ENCODE measurements around the gene BLOC1S2.
"Not testable (repeated sequence)": the region's sequence is repeated elsewhere in the genome, so short reads cannot be mapped to it uniquely, and the experiment has no call there.

BLOC1S2 gene

DNA sequence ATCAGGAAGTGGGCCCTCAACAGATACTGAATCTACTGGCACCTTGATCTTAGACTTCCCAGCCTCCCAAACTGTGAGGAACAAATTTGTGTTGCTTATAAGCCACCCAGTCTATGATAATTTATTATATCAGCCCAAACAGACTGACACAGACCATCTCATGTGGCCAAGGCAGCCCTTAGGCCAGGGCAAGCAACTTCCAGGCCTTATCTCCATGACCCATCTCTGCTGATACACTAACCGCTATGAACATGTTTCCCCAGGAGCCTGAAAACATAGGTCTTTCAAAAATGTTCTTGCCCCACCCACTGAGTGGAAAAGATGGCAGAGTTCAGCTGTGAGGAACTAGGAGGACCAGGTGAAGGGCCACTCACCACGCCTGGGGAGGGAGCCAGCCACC is 3.2 kb upstream of the BLOC1S2 start:
- no peak for DNase-seq

- DNase-seq = no peak
These were observed 1.7 kb upstream of the BLOC1S2 start for GRCh38 chr10:100288196-100288595.

DNA sequence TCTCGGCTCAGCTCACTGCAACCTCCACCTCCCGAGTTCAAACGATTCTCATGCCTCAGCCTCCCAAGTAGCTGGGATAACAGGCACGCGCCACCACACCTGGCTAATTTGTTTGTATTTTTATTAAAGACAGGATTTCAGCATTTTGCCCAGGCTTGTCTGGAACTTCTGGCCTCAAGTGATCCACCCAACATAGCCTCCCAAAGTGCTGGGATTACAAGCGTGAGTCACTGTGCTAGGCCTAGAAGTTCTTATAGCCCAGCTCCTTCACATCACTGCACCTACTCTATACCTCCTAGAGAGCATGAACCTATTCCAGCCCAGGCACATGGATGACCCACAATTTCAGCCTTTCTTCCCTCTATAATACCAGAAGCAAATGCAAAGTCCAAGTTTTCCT is 1.3 kb upstream of the BLOC1S2 start:
- no peak for DNase-seq

- DNase-seq = peak; percentile 14 to 38
These were observed 1.2 kb downstream of the BLOC1S2 start for GRCh38 chr10:100285326-100285725.

- no peak for DNase-seq
These were observed 3.6 kb downstream of the BLOC1S2 start for GRCh38 chr10:100282907-100283306.

GRCh38 chr10:100276971-100277370 is 9.5 kb downstream of the BLOC1S2 start:
- not testable (repeated sequence) for DNase-seq

- peak; percentile 70 to 89 for DNase-seq
These were observed 19.0 kb downstream of the BLOC1S2 start, which contains the start of gene CWF19L1 for GRCh38 chr10:100267239-100268104. Gene CWF19L1, minus strand, starts transcription at chr10:100267638. Its CDS starts 45 bp downstream, at chr10:100267593.

GRCh38 chr10:100265821-100266485 is 20.5 kb downstream of the BLOC1S2 start:
- no peak for DNase-seq

DNA sequence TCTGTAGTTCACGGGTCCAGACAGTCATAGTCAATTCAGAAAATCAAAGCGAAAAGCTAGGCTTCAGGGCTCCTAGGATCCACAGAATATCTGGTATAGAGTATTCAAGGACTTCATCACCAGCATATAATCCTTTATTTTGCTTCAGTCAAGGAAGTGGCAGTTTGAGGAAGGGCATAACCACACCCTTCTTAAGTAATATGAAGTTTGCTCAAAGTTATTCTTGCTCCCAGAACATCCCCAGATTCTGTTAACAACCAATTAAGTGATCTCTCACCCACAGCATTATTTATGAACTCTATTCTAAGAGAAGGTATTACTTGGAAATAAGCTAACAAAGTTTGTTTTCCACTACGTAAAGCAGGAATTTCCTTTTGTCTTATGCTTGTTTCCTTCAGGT is 32.3 kb downstream of the BLOC1S2 start:
- peak; percentile 33 to 51 for DNase-seq

- peak; percentile 45 to 48 for DNase-seq
These were observed 33.4 kb downstream of the BLOC1S2 start for GRCh38 chr10:100253041-100253440.

GRCh38 chr10:100248820-100249219 is 37.7 kb downstream of the BLOC1S2 start:
- no peak for DNase-seq

GRCh38 chr10:100245484-100246220 is 40.8 kb downstream of the BLOC1S2 start:
- no peak for DNase-seq

DNA sequence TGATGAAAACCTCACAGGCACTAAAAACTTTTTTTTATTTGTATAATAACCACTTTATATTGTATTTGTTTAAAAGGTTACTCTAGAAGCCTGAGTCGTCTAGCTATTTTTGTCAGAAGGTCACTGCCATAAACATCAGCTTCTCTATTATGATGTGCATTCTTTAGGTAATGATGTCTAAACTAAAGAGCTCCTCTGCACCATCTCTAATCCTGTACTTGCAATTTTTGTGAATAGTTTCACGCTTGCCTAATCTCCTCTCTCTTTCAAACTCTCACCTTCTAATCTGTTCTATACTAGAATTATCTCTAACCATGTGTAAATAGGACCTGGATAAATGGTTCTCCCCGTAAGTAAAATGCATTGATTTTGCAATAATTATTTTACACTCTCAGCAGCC is 46.6 kb downstream of the BLOC1S2 start:
- no peak for DNase-seq

- DNase-seq = no peak
These were observed 48.1 kb downstream of the BLOC1S2 start for GRCh38 chr10:100238429-100238828.

GRCh38 chr10:100232101-100232500 is 54.4 kb downstream of the BLOC1S2 start:
- no peak for DNase-seq

- DNase-seq = no peak
These were observed 56.6 kb downstream of the BLOC1S2 start for GRCh38 chr10:100229819-100230422.

GRCh38 chr10:100223879-100224278 is 62.6 kb downstream of the BLOC1S2 start:
- DNase-seq = no peak
